SKM-1 (cell line): Measurements from ENCODE around the gene SNRPB.
"Not testable (repeated sequence)": the region's sequence is repeated elsewhere in the genome, so short reads cannot be mapped to it uniquely, and the experiment has no call there.

Experiments used
- DNase-seq: peaks from one replicate; lab custom pipeline; 2025; ENCODE audit not compliant: unreplicated experiment; lab: John Stamatoyannopoulos, UW

SNRPB gene

DNA sequence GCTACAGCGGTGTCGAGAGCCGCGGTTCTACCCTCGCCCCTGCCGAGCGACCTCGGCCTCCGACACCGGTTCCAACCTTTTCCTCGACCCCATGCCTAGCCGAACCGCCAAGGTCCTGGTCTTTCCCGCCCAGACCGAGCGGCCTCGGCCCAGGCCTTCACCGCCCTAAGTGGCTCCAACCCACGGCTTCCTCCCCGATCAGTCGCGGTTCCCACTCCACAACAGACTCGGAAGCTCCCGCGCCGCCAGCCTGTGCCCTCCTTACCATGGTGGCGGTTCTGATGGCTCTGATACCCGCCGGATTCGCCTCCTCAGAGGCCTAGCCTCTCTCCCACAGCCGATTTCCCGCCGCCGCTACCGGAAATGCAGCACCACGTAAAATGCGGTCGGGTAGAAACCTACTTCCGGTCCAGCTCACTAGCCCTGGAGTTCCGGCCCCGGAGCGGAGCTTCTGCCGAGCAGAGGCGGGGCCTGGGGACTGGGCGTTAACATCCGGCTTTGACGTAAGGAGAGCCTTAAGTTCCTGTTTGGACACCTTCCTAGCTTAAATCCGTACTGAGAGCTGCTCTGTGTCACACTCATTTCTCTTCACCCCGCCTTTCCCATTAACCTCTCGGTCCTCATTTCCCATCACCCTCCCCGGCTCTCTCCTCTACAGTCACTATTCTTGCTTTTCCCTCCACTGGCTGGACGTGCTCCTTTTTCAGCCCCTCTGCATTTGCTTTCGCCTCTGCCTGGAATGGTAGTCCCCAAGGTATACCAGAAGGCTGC lies at the start of gene SNRPB:
Gene SNRPB (minus strand): TSS at position 367 of the 771 bp plus-strand sequence. CDS start 99 bp downstream, at position 268.
- peak; percentile 84 for DNase-seq

DNA sequence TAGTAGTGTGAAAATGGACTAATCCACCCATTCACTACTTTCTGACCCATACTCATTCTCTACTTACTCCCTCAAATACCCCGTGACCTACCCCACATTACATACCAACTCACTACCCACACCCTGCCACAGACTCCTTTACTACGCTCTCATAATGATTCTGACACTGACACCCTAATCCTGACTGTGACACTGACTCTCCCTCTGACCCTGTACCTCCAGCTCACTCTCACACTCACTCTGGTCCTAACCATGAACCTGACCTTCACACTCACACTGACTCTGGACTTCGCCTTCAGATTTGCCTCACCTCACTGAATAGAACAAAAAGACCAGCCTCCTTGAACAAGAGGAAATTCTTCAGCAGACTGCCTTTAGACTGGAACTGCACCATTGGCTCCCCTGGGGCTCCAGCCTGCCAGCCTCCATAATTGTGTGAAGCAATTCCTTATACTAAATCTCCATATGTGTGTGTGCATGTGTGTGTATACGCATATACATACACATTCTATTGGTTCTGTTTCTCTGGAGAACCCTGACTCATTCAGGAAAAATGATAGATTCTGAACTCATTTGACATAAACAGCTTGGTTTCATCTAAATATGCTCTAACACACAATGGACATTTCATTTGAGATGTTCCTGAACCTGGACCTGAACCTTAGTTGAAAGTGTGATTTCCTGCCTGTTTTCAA lies 48.7 kb upstream of the SNRPB start:
- DNase-seq = no peak

DNA sequence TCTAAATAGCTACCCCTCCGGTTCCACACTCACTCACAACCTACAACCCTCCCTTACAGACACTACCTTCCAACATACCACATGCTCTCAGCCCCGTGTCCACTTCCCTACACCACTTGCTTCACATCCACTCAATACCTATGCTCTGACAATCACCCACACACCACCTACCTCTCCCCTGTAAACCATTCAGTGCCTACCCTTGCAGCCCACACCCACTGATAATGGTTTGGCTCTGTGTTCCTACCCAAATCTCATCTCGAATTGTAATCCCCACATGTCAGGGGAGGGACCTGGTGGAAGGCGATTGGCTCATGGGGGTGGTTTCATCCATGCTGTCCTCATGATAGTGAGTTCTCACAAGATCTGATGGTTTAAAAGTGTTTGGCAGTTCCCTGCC lies 48.0 kb upstream of the SNRPB start:
- no peak for DNase-seq

DNA sequence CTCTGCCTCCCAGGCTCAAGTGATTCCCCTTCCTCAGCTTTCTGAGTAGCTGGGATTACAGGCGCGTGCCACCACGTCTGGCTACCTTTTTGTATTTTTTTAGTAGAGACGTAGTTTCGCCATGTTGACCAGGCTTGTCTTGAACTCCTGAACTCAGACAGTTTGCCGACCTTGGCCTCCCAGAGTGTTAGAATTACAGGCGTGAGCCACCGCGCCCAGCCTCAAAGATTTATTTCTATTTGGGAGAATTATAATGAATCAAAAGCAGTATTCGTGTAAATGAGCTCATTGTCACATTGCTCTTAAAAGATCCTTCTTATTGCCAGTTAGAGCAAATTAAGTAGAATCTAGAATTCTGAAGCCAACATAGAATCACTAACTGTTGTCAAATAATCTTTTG lies 47.5 kb upstream of the SNRPB start:
- DNase-seq = no peak

DNA sequence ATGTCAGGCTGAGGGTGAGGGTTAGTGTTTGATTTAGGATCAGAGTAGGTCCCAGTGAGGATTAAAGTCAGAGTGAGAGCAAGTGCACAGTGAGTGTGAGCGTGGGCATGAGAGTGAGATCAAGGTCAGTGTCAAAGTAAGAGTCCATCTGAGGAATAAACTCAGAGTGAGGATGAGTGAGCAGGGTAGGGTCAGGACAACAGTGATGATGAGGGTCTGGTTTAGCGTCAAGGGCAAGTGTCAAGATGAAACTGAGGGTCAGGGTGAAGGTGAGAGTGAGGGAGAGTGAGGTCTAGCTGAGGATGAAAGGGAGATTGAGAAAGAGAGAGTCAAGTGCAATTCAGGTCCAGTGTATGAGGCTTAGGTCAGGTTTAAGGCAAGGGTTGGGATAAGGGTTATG lies 45.8 kb upstream of the SNRPB start:
- DNase-seq = no peak

DNA sequence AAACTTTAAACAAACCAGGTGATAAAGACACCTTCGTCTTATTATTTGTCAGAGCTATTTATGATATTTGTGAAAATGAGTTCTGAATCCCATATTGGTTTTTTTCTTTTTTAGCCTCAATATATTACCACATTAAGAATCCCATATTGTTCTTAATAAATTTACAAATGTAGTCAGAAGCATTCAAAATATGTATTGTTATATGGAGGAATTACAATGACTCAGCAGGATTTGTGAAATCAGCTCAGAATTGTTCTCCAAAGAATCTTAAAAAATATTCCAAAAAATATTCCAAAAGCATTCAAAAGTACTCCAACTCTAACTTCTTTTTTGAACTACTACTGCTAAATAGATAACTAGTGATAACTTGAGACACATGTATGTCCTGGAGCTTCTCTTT lies 44.6 kb upstream of the SNRPB start:
- DNase-seq = no peak

DNA sequence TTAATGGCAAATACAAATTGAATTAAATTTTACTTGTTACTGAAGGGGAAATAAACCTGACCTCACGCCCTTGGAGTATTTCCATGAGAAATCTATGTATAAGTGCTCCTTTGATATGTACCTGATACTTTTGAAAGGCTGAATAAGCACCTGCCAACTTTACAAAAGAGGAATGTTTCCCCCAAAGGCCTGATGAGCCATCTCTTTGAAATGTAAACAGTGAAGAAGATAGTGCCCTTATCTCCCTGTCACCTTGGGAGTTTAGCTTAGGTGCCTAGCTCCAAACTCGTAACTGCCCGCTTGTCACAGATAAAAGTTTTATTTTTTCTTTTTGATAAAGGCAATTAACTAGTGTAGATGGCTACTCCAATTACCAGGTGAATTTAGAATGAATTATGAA lies 39.2 kb upstream of the SNRPB start:
- DNase-seq = no peak

DNA sequence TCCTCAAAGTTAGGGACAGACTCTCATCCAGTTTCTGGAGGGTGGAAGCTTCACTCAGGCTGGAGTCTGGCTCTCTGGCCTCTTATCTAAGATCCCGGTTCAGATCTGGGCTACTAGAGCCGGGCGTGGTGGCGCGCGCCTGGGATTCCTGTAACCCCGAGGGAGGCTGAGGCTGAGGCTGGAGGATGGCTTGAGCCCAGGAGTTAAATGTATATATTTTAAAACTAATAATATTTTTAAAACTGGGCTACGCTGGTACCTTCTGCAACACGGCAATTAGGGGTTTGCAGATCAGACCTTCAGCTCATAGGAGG lies 38.8 kb upstream of the SNRPB start:
- DNase-seq = no peak

DNA sequence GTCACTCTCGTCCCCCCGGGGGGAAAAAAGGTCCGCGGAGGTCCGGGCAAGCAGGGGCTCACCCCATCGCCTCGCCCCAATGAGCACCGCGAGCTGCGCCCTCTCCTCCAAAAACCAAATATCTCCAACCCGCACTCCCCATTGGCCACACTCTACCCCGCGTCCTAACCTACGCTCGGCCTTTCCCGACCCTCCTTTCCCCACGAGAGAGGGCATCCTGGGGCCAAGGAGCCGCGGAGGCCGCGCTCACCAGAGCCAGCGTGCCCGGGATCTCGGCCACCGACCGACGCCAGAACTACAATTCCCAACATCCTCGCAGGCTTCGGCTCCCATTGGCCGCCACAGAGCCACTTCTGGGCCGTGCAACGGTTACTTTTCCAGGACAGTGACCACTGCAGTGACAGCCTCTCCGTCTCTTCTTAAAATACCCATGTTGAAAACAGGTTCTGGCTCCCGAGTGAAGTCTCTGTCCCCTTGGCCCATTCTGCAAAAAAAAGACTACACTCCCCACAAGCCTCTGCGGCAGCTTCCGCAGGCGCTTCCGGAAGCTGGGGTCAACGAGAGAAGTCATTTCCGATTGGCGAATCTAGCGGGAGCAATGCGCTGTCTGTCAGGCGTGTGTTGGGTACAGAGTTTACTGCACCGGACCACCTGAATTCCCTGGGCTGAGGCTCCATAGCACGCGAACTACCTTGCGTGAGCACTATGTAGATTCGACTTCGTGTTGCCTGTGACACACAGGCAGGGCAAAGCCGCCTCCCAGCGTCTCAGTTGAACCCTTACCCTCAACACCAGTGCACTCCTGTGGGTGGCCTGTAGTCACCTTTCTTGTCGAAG lies 38.3 kb upstream of the SNRPB start, which contains the start of gene ZNF343:
Gene ZNF343 (minus strand): TSS at position 285 of the 837 bp plus-strand sequence. CDS start 15,020 bp downstream, outside the sequence.
- DNase-seq = peak; percentile 59

DNA sequence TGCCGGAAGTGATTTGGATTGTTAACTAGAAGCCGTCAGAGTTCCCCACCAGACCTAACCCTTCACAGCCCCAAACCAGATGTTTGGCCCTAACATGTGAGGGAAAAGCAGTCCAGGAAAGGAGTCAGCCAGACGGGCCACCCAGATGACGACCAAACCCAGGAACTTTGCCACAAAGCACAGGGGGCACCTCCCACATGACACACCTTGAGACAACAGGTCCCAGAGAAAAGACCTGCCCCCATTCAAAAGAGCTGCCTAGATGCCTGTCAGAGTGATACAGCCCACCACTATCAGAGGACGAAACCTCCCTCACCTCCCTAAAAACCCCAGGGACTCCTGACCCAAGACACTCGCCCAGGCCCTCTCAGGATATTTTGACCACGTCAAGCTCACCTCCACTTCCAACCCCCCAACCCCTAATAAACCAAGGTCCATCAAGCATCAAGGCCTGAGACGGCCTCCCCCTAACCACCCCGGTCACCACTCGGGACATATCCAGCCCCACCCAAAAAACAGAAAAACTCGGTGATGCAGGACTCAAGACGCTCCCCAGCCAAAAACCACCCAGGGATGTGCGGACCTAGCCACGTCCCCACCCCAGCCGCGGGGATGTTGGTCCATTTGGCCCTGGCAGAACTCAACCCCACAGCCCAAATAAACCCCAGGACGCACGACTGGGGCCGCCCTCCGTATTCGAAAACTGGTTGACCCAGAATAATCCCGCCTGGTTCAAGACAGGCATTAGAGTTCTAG lies 37.5 kb upstream of the SNRPB start:
- DNase-seq = no peak

DNA sequence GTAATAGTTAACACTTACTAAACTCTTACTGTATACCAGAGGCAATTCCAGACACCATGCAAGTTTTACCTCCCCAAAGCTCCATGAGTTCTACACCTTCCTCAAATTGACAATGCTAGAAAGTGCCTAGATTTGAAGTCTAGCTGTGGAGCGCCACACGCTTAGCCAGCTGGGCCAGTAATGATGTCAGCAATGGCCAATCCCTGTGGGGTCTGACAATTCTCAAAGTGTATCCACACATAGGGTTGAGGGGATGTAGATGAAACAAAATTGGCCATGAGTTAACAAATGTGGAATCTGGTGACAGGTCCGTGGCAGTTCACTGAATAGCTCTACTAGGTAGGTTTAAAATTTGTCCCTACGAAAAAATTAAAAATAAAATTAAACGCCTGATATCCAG lies 36.9 kb upstream of the SNRPB start:
- DNase-seq = no peak

DNA sequence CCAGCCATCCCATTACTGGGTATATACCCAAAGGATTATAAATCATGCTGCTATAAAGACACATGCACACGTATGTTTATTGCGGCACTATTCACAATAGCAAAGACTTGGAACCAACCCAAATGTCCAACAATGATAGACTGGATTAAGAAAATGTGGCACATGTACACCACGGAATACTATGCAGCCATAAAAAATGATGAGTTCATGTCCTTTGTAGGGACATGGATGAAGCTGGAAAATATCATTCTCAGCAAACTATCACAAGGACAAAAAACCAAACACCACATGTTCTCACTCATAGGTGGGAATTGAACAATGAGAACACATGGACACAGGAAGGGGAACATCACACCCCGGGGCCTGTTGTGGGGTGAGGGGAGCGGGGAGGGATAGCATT lies 35.8 kb upstream of the SNRPB start:
- DNase-seq = not testable (repeated sequence)

DNA sequence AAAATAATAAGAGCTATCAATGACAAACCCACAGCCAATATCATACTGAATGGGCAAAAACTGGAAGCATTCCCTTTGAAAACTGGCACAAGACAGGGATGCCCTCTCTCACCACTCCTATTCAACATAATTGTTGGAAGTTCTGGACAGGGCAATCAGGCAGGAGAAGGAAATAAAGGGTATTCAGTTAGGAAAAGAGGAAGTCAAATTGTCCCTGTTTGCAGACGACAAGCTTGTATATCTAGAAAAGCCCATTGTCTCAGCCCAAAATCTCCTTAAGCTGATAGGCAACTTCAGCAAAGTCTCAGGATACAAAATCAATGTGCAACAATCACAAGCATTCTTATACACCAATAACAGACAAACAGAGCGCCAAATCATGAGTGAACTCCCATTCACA lies 34.2 kb upstream of the SNRPB start:
- not testable (repeated sequence) for DNase-seq

DNA sequence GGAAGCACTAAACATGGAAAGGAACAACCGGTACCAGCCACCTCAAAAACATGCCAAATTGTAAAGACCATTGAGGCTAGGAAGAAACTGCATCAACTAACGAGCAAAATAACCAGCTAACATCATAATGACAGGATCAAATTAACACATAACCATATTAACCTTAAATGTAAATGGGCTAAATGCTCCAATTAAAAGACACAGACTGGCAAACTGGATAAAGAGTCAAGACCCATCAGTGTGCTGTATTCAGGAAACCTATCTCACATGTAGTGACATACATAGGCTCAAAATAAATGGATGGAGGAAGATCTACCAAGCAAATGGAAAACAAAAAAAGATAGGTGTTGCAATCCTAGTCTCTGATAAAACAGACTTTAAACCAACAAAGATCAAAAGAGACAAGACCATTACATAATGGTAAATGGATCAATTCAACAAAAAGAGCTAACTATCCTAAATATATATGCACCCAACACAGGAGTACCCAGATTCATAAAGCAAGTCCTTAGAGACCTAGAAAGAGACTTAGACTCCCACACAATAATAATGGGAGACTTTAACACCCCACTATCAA lies 32.3 kb upstream of the SNRPB start:
- DNase-seq = not testable (repeated sequence)

DNA sequence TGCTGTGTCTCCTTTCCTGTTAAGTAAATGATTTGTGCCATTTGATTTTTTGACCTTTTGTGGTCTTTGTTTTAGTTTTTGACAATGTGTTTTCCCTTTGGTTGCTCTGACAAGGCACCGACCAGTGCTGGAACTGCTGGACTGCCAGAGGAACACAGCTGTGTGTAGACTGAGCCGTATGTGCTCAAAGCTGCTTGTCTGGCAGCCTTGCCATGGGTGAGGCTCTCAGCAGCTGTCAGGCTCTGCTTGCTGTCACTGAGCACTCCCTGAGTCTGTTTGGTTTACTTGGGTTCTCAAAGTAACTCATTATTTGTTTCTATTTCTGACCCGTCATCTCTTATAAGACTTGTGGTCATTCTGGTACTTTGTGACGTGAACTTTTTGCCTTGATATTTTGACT lies 15.1 kb upstream of the SNRPB start:
- DNase-seq = no peak

DNA sequence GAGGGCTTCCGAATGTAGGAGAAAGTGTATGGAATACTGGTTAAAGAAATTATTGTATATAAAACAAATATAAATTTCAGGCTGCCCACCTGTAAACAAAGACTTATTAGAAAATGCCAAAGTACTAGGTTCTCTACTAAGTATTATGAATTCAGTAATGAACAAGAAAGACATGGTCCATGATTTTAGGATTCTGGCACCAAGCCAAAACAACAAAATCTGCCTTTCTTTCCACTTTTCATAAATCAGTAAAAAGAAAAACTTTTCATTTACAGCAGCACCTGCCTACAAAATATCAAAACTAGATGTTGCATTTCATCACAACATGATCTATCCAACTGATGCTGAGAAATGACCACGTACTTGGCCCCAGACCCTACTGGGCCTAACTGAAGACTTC lies 14.5 kb upstream of the SNRPB start:
- no peak for DNase-seq

DNA sequence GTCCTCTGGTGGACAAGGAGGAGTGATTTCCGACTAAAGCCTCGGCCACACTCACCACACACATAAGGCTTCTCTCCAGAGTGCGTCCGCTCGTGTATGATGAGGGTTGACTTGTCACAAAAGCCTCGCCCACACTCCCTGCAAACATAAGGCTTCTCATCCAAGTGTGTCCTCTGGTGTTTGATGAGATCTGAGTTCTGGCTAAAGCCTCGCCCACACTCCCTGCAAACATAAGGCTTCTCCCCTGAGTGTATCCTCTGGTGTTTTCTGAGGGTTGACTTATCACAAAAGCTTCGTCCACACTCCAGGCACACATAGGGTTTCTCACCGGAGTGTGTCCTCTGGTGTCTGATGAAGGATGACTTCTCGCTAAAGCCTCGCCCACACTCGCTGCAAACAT lies 12.9 kb upstream of the SNRPB start:
- DNase-seq = no peak

DNA sequence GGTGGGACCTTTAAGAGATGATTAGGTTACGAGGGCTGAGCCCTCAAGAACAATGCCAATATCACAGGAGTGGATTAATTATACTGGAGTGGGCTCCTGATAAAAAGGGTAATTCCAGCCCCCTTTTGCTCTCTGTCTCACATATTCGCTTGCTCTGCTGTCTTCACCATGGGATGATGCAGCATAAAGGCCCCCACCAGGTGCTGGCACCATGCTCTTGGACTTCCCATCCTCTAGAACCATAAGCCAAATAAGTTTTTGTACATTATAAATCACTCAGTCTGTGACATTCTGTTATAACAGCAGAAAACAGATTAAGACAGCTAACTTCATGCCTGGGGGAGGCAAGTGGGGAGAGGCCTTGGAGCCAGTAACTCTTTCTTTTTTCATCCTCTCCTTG lies 9.8 kb upstream of the SNRPB start:
- DNase-seq = no peak

DNA sequence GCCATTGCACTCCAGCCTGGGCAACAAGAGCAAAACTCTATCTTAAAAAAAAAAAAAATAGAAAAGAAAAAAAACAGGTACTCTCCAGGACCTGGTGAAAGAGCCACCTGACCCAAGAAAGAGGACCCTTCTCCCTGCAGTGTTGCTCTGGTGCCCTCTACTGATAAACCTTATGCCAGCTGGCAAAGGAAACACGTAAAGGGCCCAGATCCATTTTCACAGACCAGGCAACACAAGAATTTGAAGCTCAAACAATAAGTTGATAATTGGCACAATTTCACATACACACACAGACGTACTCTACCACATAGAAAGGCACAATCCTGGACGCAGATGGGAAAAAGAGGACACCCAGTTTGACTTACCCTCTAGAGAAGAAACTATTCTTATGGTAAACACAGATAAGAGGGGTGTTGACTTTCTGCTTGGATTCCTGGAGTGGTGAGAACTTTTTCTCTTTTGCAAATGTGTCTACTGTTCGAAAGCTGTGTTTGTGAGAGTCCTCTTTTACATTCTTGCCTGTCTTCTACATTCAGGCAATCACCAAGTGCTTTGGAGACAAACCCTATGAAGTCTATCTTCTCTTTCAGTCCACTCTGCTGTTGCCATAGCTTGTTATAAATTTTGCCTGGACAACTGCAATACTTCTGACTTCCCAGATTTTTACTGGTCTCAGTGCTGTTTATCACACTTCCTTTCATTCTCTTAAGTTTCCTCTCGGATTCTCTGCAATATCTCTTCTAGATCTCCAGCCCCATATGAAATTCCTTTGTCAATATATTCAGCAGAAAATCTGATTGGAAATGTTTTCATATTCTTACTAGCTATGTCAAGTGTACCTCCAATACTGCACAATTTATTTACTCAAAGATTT lies 6.4 kb upstream of the SNRPB start:
- DNase-seq = no peak
